Measurements from ENCODE around the gene SLC7A5. TPM values are rescaled to one million over a fixed set of nuclear protein-coding genes. Genes with fewer than 3 reads are reported as not detected.
A peak's percentile ranks its signal among the peaks of the same experiment; 100 is the strongest.
"Not testable (repeated sequence)": the region's sequence is repeated elsewhere in the genome, so short reads cannot be mapped to it uniquely, and the experiment has no call there.

The SLC7A5 gene
- total and polyA plus RNA-seq, 2 donors (not counting 3 experiments of a cell fraction or from before 2014, with no cell fraction given) = 14.1 to 29.2 TPM

DNA sequence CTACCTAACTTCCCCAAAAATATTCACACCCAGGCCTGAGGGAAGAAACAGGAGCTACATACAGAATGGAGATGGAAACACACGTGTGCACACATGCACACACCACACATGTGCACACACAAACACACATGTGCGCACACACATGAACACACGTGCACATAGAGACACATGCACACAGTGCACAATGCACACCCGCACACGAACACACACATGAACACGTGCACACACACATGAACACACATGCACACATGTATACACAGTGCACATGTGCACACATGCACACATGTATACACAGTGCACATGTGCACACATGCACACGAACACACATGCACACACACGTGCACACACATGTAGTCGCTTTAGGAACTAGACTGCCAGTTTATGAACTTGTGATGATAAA is 48.2 kb upstream of the SLC7A5 start:
- intact Hi-C loops (cut with micrococcal nuclease) (no loop called here), dilution Hi-C loops (cut with MboI; ENCODE audit: extremely low pct_ligation_motif_present, low sequenced_read_pairs) (no loop called here)
- no peaks in the 10 kb centered on the region for H3K9me3 ChIP-seq (replicated peaks; ENCODE audit: control insufficient read depth, insufficient read depth, low read length)
- no peak overlapping the region for H3K4me2 ChIP-seq (ENCODE audit: insufficient read depth, low read length)
- FAIRE-seq (no peak), DNase-seq (ENCODE audit: low read depth, low spot score) (no peak)
- no peak overlapping the region for H3K27ac ChIP-seq (ENCODE audit: insufficient read depth, low read depth, low read length)
- H3K36me3 ChIP-seq (ENCODE audit: control insufficient read depth in 2 of 2, extremely low read depth in 1 of 2, insufficient read depth in 2 of 2, low read length in 2 of 2) = no peaks in the 10 kb centered on the region
- no peaks in the 10 kb centered on the region for H3K9me1 ChIP-seq (replicated peaks; ENCODE audit: control insufficient read depth, extremely low read depth, insufficient read depth, low read length)
- H3K4me3 ChIP-seq (replicated peaks in 1 of 3; ENCODE audit: insufficient read depth in 1 of 3, low read depth in 1 of 3, low read length in 3 of 3) = no peak overlapping the region
- H4K20me1 ChIP-seq (replicated peaks; ENCODE audit: control insufficient read depth, extremely low read depth, insufficient read depth, low read length) = no peaks in the 10 kb centered on the region
- CTCF ChIA-PET = interaction anchor here (0.5 to 1.9 kb wide), 2 partner anchors 48 to 139 kb away, joined by 3 to 4 read pairs; partner anchors contain the start of gene SLC7A5
- no peaks in the 10 kb centered on the region for H3K79me2 ChIP-seq (ENCODE audit: control insufficient read depth, insufficient read depth, low read length)
- H3K9ac ChIP-seq (replicated peaks; ENCODE audit: extremely low read depth, insufficient read depth, low read length) = no peak overlapping the region
- TF ChIP-seq, protein P1, sequence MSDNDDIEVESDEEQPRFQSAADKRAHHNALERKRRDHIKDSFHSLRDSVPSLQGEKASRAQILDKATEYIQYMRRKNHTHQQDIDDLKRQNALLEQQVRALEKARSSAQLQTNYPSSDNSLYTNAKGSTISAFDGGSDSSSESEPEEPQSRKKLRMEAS (IDR thresholded peaks at IDR 0.05; ENCODE audit: insufficient read depth, insufficient read length) = peak; percentile 23
- TF ChIP-seq FOS (IDR thresholded peaks at IDR 0.05; ENCODE audit: borderline replicate concordance, insufficient read depth, low read length) = no peak
- no peaks in the 10 kb centered on the region for H3K4me1 ChIP-seq (ENCODE audit: control insufficient read depth, extremely low read depth, insufficient read depth, low read length)
- no peaks in the 10 kb centered on the region for H3K27me3 ChIP-seq (ENCODE audit: control insufficient read depth in 2 of 2, insufficient read depth in 2 of 2, low read length in 2 of 2)
- no TSS peak for BruUV-seq (replicated peaks)
- POLR2A ChIA-PET = no interaction called here
- no peak overlapping the region for H2AFZ ChIP-seq (ENCODE audit: low read depth, low read length)

DNA sequence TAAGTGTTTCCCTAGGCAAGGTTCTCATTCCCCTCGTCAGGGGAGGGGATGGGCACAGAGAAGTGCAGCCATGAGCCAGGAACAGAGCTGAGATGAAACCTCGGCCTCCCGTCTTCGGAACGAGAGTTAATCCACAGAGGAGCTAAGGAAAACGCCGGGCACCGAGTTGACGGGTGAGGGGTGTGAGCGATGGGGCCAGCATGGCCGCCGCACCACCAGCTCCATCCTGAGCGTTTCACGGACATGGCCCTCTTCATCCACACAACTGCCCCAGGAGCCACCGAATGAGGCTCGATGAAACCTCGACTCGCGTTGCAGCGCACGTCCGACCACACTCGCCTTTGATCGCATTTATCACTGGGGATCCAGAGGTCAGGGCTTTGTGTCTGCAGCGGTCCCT is 45.5 kb upstream of the SLC7A5 start:
- Histone ChIP-seq H3K79me2 (ENCODE audit: control insufficient read depth, insufficient read depth, low read length) (no peaks in the 10 kb centered on the region), H3K4me1 (ENCODE audit: control insufficient read depth, extremely low read depth, insufficient read depth, low read length) (no peaks in the 10 kb centered on the region), H4K20me1 (replicated peaks; ENCODE audit: control insufficient read depth, extremely low read depth, insufficient read depth, low read length) (no peaks in the 10 kb centered on the region), H2AFZ (ENCODE audit: low read depth, low read length) (no peak overlapping the region), H3K9me3 (replicated peaks; ENCODE audit: control insufficient read depth, insufficient read depth, low read length) (no peaks in the 10 kb centered on the region), H3K27me3 (ENCODE audit: control insufficient read depth in 2 of 2, insufficient read depth in 2 of 2, low read length in 2 of 2) (no peaks in the 10 kb centered on the region), H3K9ac (replicated peaks; ENCODE audit: extremely low read depth, insufficient read depth, low read length) (no peak overlapping the region), H3K4me3 (replicated peaks in 1 of 3; ENCODE audit: insufficient read depth in 1 of 3, low read depth in 1 of 3, low read length in 3 of 3) (no peak overlapping the region), H3K27ac (ENCODE audit: insufficient read depth, low read depth, low read length) (no peak overlapping the region), H3K9me1 (replicated peaks; ENCODE audit: control insufficient read depth, extremely low read depth, insufficient read depth, low read length) (no peaks in the 10 kb centered on the region), H3K36me3 (ENCODE audit: control insufficient read depth in 2 of 2, extremely low read depth in 1 of 2, insufficient read depth in 2 of 2, low read length in 2 of 2) (no peaks in the 10 kb centered on the region), H3K4me2 (ENCODE audit: insufficient read depth, low read length) (no peak overlapping the region)
- POLR2A ChIA-PET = no interaction called here
- dilution Hi-C loops (cut with MboI; ENCODE audit: extremely low pct_ligation_motif_present, low sequenced_read_pairs) = no loop called here
- CTCF ChIA-PET = interaction anchor here (2.0 to 3.5 kb wide), 2 partner anchors 43 to 136 kb away, joined by 7 to 16 read pairs; no protein-coding TSS in a partner anchor
- DNase-seq (ENCODE audit: low read depth, low spot score) (no peak), FAIRE-seq (no peak)
- intact Hi-C loops (cut with micrococcal nuclease) = no loop called here
- TF ChIP-seq FOS (IDR thresholded peaks at IDR 0.05; ENCODE audit: borderline replicate concordance, insufficient read depth, low read length) (no peak), GATA2 (IDR thresholded peaks at IDR 0.05; ENCODE audit: insufficient read depth, insufficient read length, low read depth, low read length) (no peak), POLR2AphosphoS5 (IDR thresholded peaks at IDR 0.05; ENCODE audit: insufficient read depth, low read depth, low read length) (no peak), MYC (IDR thresholded peaks at IDR 0.05; ENCODE audit: low read depth, low read length) (no peak)
- no TSS peak for BruUV-seq (replicated peaks)

DNA sequence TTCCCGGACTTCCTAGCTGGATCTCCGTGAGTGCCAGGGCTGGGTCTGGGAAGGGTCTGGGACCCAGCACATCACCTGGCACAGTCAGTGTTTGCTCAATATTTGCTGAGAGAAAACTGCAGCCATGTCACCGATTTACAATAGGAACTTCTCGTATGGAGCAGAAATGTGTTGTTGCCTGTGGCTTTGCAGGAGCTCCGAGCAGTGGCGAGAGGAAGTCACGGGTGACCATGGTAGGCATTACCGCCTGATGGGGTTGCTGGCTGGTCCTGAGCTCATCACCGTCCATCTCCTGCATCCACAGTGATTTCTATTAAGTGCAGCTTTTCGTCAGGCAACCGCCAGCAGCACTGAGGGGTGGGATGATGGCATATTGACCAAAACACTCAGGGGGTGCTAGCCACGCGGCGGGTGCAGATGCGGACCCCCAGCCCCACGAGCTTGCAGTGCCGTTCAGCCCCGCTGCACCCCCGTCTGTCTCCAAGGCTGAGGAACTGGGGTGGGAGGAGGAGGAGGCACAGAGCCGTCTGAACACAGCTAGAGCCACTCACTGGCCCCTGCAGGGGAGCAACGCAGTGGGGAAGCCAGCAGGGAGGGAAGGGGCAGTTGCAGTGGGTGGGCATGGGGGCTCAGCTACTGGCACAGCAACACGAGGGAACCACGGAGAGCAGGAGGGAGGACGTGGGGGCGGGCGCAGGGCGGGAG is 44.9 kb upstream of the SLC7A5 start:
- H3K27me3 ChIP-seq (ENCODE audit: control insufficient read depth in 2 of 2, insufficient read depth in 2 of 2, low read length in 2 of 2); H3K4me2 ChIP-seq (ENCODE audit: insufficient read depth, low read length); H3K4me1 ChIP-seq (ENCODE audit: control insufficient read depth, extremely low read depth, insufficient read depth, low read length); H3K36me3 ChIP-seq (ENCODE audit: control insufficient read depth in 2 of 2, extremely low read depth in 1 of 2, insufficient read depth in 2 of 2, low read length in 2 of 2); H2AFZ ChIP-seq (ENCODE audit: low read depth, low read length); H3K27ac ChIP-seq (ENCODE audit: insufficient read depth, low read depth, low read length); H3K79me2 ChIP-seq (ENCODE audit: control insufficient read depth, insufficient read depth, low read length); FAIRE-seq; POLR2A ChIA-PET; BruUV-seq (replicated peaks); H3K9me1 ChIP-seq (replicated peaks; ENCODE audit: control insufficient read depth, extremely low read depth, insufficient read depth, low read length); H3K9ac ChIP-seq (replicated peaks; ENCODE audit: extremely low read depth, insufficient read depth, low read length); dilution Hi-C loops (cut with MboI; ENCODE audit: extremely low pct_ligation_motif_present, low sequenced_read_pairs); intact Hi-C loops (cut with micrococcal nuclease); H3K9me3 ChIP-seq (replicated peaks; ENCODE audit: control insufficient read depth, insufficient read depth, low read length); H4K20me1 ChIP-seq (replicated peaks; ENCODE audit: control insufficient read depth, extremely low read depth, insufficient read depth, low read length); H3K4me3 ChIP-seq (replicated peaks in 1 of 3; ENCODE audit: insufficient read depth in 1 of 3, low read depth in 1 of 3, low read length in 3 of 3); DNase-seq (ENCODE audit: low read depth, low spot score): not testable (repeated sequence)
- CTCF ChIA-PET = interaction anchor here (2.0 to 3.5 kb wide), 2 partner anchors 43 to 135 kb away, joined by 7 to 16 read pairs; no protein-coding TSS in a partner anchor
